HEK293 (cell line): ENCODE measurements around the gene ELMO1.

Experiments
- CTCF ChIA-PET: fragments of 350-600 bp; formaldehyde crosslinking; extraction: SDS; loops from one replicate; lab custom pipeline; 2021; ENCODE audit warnings: antibody characterized with exemption; lab: Yijun Ruan, JAX
- POLR2A ChIA-PET: fragments of 300-600 bp; formaldehyde crosslinking; extraction: SDS; loops from one replicate; lab custom pipeline; 2020; ENCODE audit warnings: antibody characterized with exemption, inconsistent platforms; lab: Yijun Ruan, JAX
- H3K27ac ChIP-seq: fragments of 200-500 bp; sonication (Bioruptor generic); 2 replicates; pipeline ENCODE4 v1.5.1; 2014; ENCODE audit warnings: low read depth, low read length, control low read depth, inconsistent platforms; ENCODE audit errors: extremely low read depth
- H3K36me3 ChIP-seq, 2 experiments: fragments of 200-500 bp in 1 of 2; sonication (Bioruptor generic) in 1 of 2; 1 replicate in 1 of 2; 2 replicates in 1 of 2; pipeline ENCODE4 v1.5.1; 2014 to 2017; ENCODE audit warnings: inconsistent platforms in 2 of 2, low read length in 2 of 2; ENCODE audit not compliant: control insufficient read depth in 2 of 2, insufficient read depth in 1 of 2
- H3K4me1 ChIP-seq: fragments of 200-500 bp; sonication (Bioruptor generic); 2 replicates; pipeline ENCODE4 v1.5.1; 2014; ENCODE audit warnings: mild to moderate bottlenecking, low read length, inconsistent platforms; ENCODE audit not compliant: control insufficient read depth, insufficient read depth
- H3K4me3 ChIP-seq: 2 replicates; pipeline ENCODE4 v1.5.1; 2011; ENCODE audit warnings: low read depth, mild to moderate bottlenecking, control low read depth, low read length, moderate library complexity
- H3K9me3 ChIP-seq: fragments of 200-500 bp; sonication (Bioruptor generic); 2 replicates; pipeline ENCODE4 v1.5.1; 2014; ENCODE audit warnings: low read depth, low read length, inconsistent platforms; ENCODE audit not compliant: control insufficient read depth, insufficient read depth
- GLI4 ChIP-seq: fragments of 450-650 bp; formaldehyde crosslinking; IDR thresholded peaks from 2 replicates; pipeline ENCODE4 v1.5.1; 2016; ENCODE audit warnings: missing biosample characterization, missing genetic modification characterization
- HIC1 ChIP-seq: fragments of 450-650 bp; formaldehyde crosslinking; IDR thresholded peaks from 2 replicates; pipeline ENCODE4 v1.5.1; 2016; ENCODE audit warnings: missing biosample characterization, missing genetic modification characterization
- KLF10 ChIP-seq: fragments of 450-650 bp; IDR thresholded peaks from 2 replicates; pipeline ENCODE4 v1.5.1; 2018; ENCODE audit warnings: missing biosample characterization, mild to moderate bottlenecking, missing genetic modification characterization
- PBX3 ChIP-seq: sonication (generic); formaldehyde crosslinking; IDR thresholded peaks from 2 replicates; pipeline ENCODE4 v1.8.1; 2022; ENCODE audit warnings: mild to moderate bottlenecking, moderate library complexity, missing genetic modification reagents
- SCRT2 ChIP-seq: fragments of 450-650 bp; formaldehyde crosslinking; IDR thresholded peaks from 2 replicates; pipeline ENCODE4 v1.5.1; 2016; ENCODE audit warnings: missing biosample characterization, missing genetic modification characterization
- TCF7L2 ChIP-seq: IDR thresholded peaks from 2 replicates; pipeline ENCODE4 v1.6.1; 2011; ENCODE audit warnings: low read depth, mild to moderate bottlenecking, inconsistent platforms, low read length, moderate library complexity, borderline replicate concordance
- WT1 ChIP-seq: fragments of 450-650 bp; formaldehyde crosslinking; IDR thresholded peaks from 2 replicates; pipeline ENCODE4 v1.5.1; 2016; ENCODE audit warnings: missing biosample characterization, missing genetic modification characterization
- ZBTB20 ChIP-seq: fragments of 450-650 bp; formaldehyde crosslinking; IDR thresholded peaks from 2 replicates; pipeline ENCODE4 v1.5.1; 2016; ENCODE audit warnings: missing biosample characterization, missing genetic modification characterization
- ZBTB6 ChIP-seq: fragments of 450-650 bp; formaldehyde crosslinking; IDR thresholded peaks from 2 replicates; pipeline ENCODE4 v1.5.1; 2017; ENCODE audit warnings: missing biosample characterization, missing genetic modification characterization
- ZFP41 ChIP-seq: fragments of 450-650 bp; formaldehyde crosslinking; IDR thresholded peaks from 2 replicates; pipeline ENCODE4 v1.5.1; 2016; ENCODE audit warnings: missing biosample characterization, missing genetic modification characterization, borderline replicate concordance
- ZFP69B ChIP-seq: fragments of 450-650 bp; formaldehyde crosslinking; IDR thresholded peaks from 2 replicates; pipeline ENCODE4 v1.5.1; 2016; ENCODE audit warnings: missing biosample characterization, missing genetic modification characterization
- ZIC2 ChIP-seq: fragments of 450-650 bp; formaldehyde crosslinking; IDR thresholded peaks from 2 replicates; pipeline ENCODE4 v1.5.1; 2016; ENCODE audit warnings: missing biosample characterization, missing genetic modification characterization
- ZNF311 ChIP-seq: fragments of 450-650 bp; formaldehyde crosslinking; IDR thresholded peaks from 2 replicates; pipeline ENCODE4 v1.5.1; 2017; ENCODE audit warnings: missing biosample characterization, missing genetic modification characterization, borderline replicate concordance
- ZNF391 ChIP-seq: fragments of 450-650 bp; formaldehyde crosslinking; IDR thresholded peaks from 2 replicates; pipeline ENCODE4 v1.5.1; 2016; ENCODE audit warnings: low read depth, missing biosample characterization, missing genetic modification characterization, borderline replicate concordance
- ZNF548 ChIP-seq: fragments of 450-650 bp; formaldehyde crosslinking; IDR thresholded peaks from 2 replicates; pipeline ENCODE4 v1.5.1; 2016; ENCODE audit warnings: missing biosample characterization, missing genetic modification characterization
- ZNF555 ChIP-seq: fragments of 450-650 bp; formaldehyde crosslinking; conservative IDR thresholded peaks from 2 replicates; pipeline ENCODE4 v1.5.1; 2017; ENCODE audit warnings: missing biosample characterization, mild to moderate bottlenecking, missing genetic modification characterization, inconsistent platforms
- ZNF610 ChIP-seq: fragments of 450-650 bp; formaldehyde crosslinking; IDR thresholded peaks from 2 replicates; pipeline ENCODE4 v1.5.1; 2016; ENCODE audit warnings: missing biosample characterization, missing genetic modification characterization, borderline replicate concordance
- ZNF626 ChIP-seq: fragments of 450-650 bp; sonication (Bioruptor Pico); formaldehyde crosslinking; IDR thresholded peaks from 2 replicates; pipeline ENCODE4 v1.5.1; 2018; ENCODE audit warnings: missing biosample characterization, missing genetic modification characterization, inconsistent platforms
- ZNF701 ChIP-seq: fragments of 450-650 bp; formaldehyde crosslinking; IDR thresholded peaks from 2 replicates; pipeline ENCODE4 v1.5.1; 2016; ENCODE audit warnings: missing biosample characterization, missing genetic modification characterization
- ZNF785 ChIP-seq: fragments of 450-650 bp; formaldehyde crosslinking; IDR thresholded peaks from 2 replicates; pipeline ENCODE4 v1.5.1; 2016; ENCODE audit warnings: missing biosample characterization, missing genetic modification characterization
- ZSCAN23 ChIP-seq: fragments of 450-650 bp; formaldehyde crosslinking; IDR thresholded peaks from 2 replicates; pipeline ENCODE4 v1.5.1; 2016; ENCODE audit warnings: missing biosample characterization, missing genetic modification characterization
- TF ChIP-seq, protein P1 (sequence below): fragments of 450-650 bp; formaldehyde crosslinking; conservative IDR thresholded peaks from 2 replicates; pipeline ENCODE4 v1.5.1; 2016; ENCODE audit warnings: low read depth, missing biosample characterization, missing genetic modification characterization

Gene ELMO1

GRCh38 chr7:37443627-37444026, 5.0 kb downstream of the ELMO1 start:
- H3K27ac ChIP-seq = no peak overlapping the region
- no peaks in the 10 kb centered on the region for H3K36me3 ChIP-seq
- no peaks in the 10 kb centered on the region for H3K9me3 ChIP-seq
- no peak overlapping the region for H3K4me3 ChIP-seq
- no peaks in the 10 kb centered on the region for H3K4me1 ChIP-seq
- POLR2A ChIA-PET = no interaction called here
- CTCF ChIA-PET = interaction anchor here (0.6 to 1.1 kb wide), 5 partner anchors 12 to 457 kb away, joined by 3 to 7 read pairs (median 5); no protein-coding TSS in a partner anchor
- TF ChIP-seq TCF7L2 = no peak
- TF ChIP-seq ZFP69B (tag by site-specific recombination) = no peak
- TF ChIP-seq KLF10 (tag by site-specific recombination) = no peak
- TF ChIP-seq, protein P1, sequence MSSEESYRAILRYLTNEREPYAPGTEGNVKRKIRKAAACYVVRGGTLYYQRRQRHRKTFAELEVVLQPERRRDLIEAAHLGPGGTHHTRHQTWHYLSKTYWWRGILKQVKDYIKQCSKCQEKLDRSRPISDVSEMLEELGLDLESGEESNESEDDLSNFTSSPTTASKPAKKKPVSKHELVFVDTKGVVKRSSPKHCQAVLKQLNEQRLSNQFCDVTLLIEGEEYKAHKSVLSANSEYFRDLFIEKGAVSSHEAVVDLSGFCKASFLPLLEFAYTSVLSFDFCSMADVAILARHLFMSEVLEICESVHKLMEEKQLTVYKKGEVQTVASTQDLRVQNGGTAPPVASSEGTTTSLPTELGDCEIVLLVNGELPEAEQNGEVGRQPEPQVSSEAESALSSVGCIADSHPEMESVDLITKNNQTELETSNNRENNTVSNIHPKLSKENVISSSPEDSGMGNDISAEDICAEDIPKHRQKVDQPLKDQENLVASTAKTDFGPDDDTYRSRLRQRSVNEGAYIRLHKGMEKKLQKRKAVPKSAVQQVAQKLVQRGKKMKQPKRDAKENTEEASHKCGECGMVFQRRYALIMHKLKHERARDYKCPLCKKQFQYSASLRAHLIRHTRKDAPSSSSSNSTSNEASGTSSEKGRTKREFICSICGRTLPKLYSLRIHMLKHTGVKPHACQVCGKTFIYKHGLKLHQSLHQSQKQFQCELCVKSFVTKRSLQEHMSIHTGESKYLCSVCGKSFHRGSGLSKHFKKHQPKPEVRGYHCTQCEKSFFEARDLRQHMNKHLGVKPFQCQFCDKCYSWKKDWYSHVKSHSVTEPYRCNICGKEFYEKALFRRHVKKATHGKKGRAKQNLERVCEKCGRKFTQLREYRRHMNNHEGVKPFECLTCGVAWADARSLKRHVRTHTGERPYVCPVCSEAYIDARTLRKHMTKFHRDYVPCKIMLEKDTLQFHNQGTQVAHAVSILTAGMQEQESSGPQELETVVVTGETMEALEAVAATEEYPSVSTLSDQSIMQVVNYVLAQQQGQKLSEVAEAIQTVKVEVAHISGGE (tag by site-specific recombination) = no peak
- no peak for TF ChIP-seq ZNF311 (tag by site-specific recombination)
- no peak for TF ChIP-seq GLI4 (tag by site-specific recombination)
- no peak for TF ChIP-seq ZBTB20 (tag by site-specific recombination)
- no peak for TF ChIP-seq ZSCAN23 (tag by site-specific recombination)
- no peak for TF ChIP-seq ZNF391
- no peak for TF ChIP-seq WT1
- no peak for TF ChIP-seq ZNF555 (tag by site-specific recombination)
- no peak for TF ChIP-seq ZIC2 (tag by site-specific recombination)
- TF ChIP-seq ZBTB6 (tag by site-specific recombination) = no peak
- TF ChIP-seq ZFP41 = no peak
- TF ChIP-seq ZNF785 (tag by site-specific recombination) = no peak
- no peak for TF ChIP-seq ZNF548 (tag by site-specific recombination)
- TF ChIP-seq ZNF701 (tag by site-specific recombination) = no peak

GRCh38 chr7:37442268-37442667, 6.4 kb downstream of the ELMO1 start:
- POLR2A ChIA-PET = no interaction called here
- CTCF ChIA-PET = interaction anchor here (0.5 kb wide), 1 partner anchor 16 kb away, joined by 3 read pairs; no protein-coding TSS in a partner anchor
- H3K4me1 ChIP-seq = no peaks in the 10 kb centered on the region
- TF ChIP-seq ZNF610 (tag by site-specific recombination) (no peak), SCRT2 (tag by site-specific recombination) (no peak), ZNF626 (tag by site-specific recombination) (no peak)
- no peak overlapping the region for H3K27ac ChIP-seq
- no peaks in the 10 kb centered on the region for H3K9me3 ChIP-seq
- H3K4me3 ChIP-seq = no peak overlapping the region
- no peaks in the 10 kb centered on the region for H3K36me3 ChIP-seq

GRCh38 chr7:37441816-37442215, 6.8 kb downstream of the ELMO1 start:
- H3K4me3 ChIP-seq = no peak overlapping the region
- POLR2A ChIA-PET = no interaction called here
- CTCF ChIA-PET = interaction anchor here (0.5 kb wide), 1 partner anchor 16 kb away, joined by 3 read pairs; no protein-coding TSS in a partner anchor
- TF ChIP-seq HIC1 = no peak
- no peak for TF ChIP-seq PBX3 (CRISPR knock-in tag)
- TF ChIP-seq, all 188 proteins: peak for 0
- no peaks in the 10 kb centered on the region for H3K9me3 ChIP-seq
- no peak overlapping the region for H3K27ac ChIP-seq
- H3K4me1 ChIP-seq = no peaks in the 10 kb centered on the region
- no peaks in the 10 kb centered on the region for H3K36me3 ChIP-seq
